Globus pallidus (tissue), 1 donor: ENCODE results near the gene PZP.

ENCODE experiments used
- DNase-seq: peaks from one replicate; pipeline ENCODE4 v3.0.0-alpha.2; 2015; ENCODE audit warnings: low spot score

The PZP gene

GRCh38 chr12:9124383-9125031 lies 83.7 kb downstream of the PZP start:
- DNase-seq = no peak

- DNase-seq = no peak
These were observed 84.3 kb downstream of the PZP start for GRCh38 chr12:9123781-9124382.

GRCh38 chr12:9122091-9122609 lies 86.0 kb downstream of the PZP start:
- no peak for DNase-seq

- no peak for DNase-seq
These were observed 87.6 kb downstream of the PZP start for GRCh38 chr12:9120487-9121184.

- peak; percentile 73 for DNase-seq
These were observed 90.0 kb downstream of the PZP start for GRCh38 chr12:9118158-9118557.

GRCh38 chr12:9115731-9116559 lies 92.2 kb downstream of the PZP start, which contains the start of gene A2M:
A2M (minus strand) TSS chr12:9115919; CDS start chr12:9115849, 70 bp downstream.
- DNase-seq = peak; percentile 43

- no peak for DNase-seq
These were observed 93.2 kb downstream of the PZP start for GRCh38 chr12:9114946-9115345.

- no peak for DNase-seq
These were observed 94.2 kb downstream of the PZP start for GRCh38 chr12:9113987-9114309.

- DNase-seq = no peak
These were observed 94.8 kb downstream of the PZP start for GRCh38 chr12:9113296-9113986.

GRCh38 chr12:9112076-9112853 lies 95.9 kb downstream of the PZP start:
- DNase-seq = no peak

- no peak for DNase-seq
These were observed 96.7 kb downstream of the PZP start for GRCh38 chr12:9111525-9111924.

- no peak for DNase-seq
These were observed 98.3 kb downstream of the PZP start for GRCh38 chr12:9109737-9110491.

- no peak for DNase-seq
These were observed 99.0 kb downstream of the PZP start for GRCh38 chr12:9109213-9109522.

- DNase-seq = no peak
These were observed 99.5 kb downstream of the PZP start for GRCh38 chr12:9108504-9109212.

- DNase-seq = no peak
These were observed 100.7 kb downstream of the PZP start for GRCh38 chr12:9107542-9107873.

GRCh38 chr12:9106610-9107541 lies 101.3 kb downstream of the PZP start:
- no peak for DNase-seq

- DNase-seq = no peak
These were observed 102.1 kb downstream of the PZP start for GRCh38 chr12:9106067-9106466.

- DNase-seq = no peak
These were observed 103.3 kb downstream of the PZP start for GRCh38 chr12:9104767-9105423.
